ENCODE data around the gene FLOT2. TPM values are rescaled to one million over a fixed set of nuclear protein-coding genes. Genes with fewer than 3 reads are reported as not detected.
"Not testable (repeated sequence)": the region's sequence is repeated elsewhere in the genome, so short reads cannot be mapped to it uniquely, and the experiment has no call there.

FLOT2 gene
- total and polyA plus RNA-seq, 9 donors = 24.5 to 77.3 (median 75.3) TPM

DNA sequence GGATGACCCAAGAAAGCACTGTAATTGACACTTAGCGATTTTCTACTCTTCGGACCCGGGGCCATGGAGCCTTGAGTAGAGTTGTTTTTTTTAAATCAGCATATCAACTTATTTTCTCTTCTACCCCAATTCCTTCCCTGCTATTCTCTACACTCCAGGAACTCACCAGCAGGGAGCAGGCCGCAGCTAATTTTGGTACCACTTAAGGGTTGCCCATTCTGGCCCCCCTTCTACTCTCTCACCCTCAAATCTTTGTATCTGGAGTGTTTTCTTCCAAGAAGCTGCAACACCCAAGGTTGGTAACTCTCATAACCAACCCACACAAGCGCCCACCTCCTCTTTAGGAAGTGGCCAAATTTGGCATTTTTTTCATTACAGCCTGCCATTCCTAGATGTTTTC is 48.3 kb downstream of the FLOT2 start:
- no CpG with 5 or more reads among the region's 5 CpGs for WGBS (ENCODE audit: insufficient coverage)

DNA sequence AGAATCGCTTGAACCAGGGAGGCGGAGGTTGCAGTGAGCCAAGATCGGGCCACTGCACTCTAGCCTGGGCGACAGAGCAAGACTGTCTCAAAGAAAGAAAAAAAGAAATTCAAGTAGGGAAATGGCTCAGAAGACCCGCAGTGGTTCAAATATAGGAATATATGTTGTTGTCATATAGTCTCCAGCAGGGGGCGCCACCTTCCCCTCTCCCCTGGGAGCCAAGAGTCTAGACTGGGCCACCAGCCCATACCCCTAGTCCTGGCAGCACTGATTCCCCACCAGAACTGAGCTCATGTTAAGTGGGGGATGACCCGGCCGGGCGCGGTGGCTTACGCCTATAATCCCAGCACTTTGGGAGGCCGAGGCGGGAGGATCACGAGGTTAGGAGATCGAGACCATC is 48.9 kb downstream of the FLOT2 start:
- H3K4me1 ChIP-seq (ENCODE audit: control insufficient read depth, insufficient read depth, low read length); H3K4me3 ChIP-seq (ENCODE audit: low read length); H3K36me3 ChIP-seq (ENCODE audit: control insufficient read depth, insufficient read depth, low read length); DNase-seq; H3K9me3 ChIP-seq (replicated peaks; ENCODE audit: control insufficient read depth, low read depth, low read length); H3K27ac ChIP-seq (ENCODE audit: low read length); H3K27me3 ChIP-seq (ENCODE audit: control insufficient read depth, insufficient read depth, low read length): not testable (repeated sequence)
- WGBS (ENCODE audit: insufficient coverage) = 93% methylated on average over 4 of the region's 15 CpGs

More for the DNA sequence above, 48.3 kb downstream of the FLOT2 start:
- Histone ChIP-seq H3K36me3 (ENCODE audit: control insufficient read depth, insufficient read depth, low read length) (no peaks in the 10 kb centered on the region), H3K9me3 (replicated peaks; ENCODE audit: control insufficient read depth, low read depth, low read length) (no peaks in the 10 kb centered on the region), H3K4me1 (ENCODE audit: control insufficient read depth, insufficient read depth, low read length) (peaks cover 3% of the 10 kb centered on the region), H3K27me3 (ENCODE audit: control insufficient read depth, insufficient read depth, low read length) (no peaks in the 10 kb centered on the region), H3K27ac (ENCODE audit: low read length) (no peak overlapping the region), H3K4me3 (ENCODE audit: low read length) (no peak overlapping the region)
- no peak for DNase-seq

DNA sequence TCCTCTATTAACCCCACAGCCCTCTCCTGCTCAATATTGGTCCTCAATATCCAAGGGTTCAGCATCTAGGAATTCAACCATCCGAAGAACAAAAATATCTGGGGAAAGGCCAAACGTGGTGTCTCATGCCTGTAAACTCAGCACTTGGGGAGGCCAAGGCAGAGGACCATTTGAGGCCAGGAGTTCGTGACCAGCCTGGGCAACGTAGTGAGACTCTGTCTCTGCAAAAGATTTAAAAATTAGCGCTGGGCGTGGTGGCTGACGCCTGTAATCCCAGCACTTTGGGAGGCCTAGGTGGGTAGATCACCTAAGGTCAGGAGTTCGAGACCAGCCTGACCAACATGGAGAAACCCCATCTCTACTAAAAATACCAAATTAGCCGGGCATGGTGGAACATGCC is 50.8 kb downstream of the FLOT2 start:
- not testable (repeated sequence) for H3K4me3 ChIP-seq (ENCODE audit: low read length); H3K9me3 ChIP-seq (replicated peaks; ENCODE audit: control insufficient read depth, low read depth, low read length); H3K27me3 ChIP-seq (ENCODE audit: control insufficient read depth, insufficient read depth, low read length); DNase-seq; H3K27ac ChIP-seq (ENCODE audit: low read length); H3K36me3 ChIP-seq (ENCODE audit: control insufficient read depth, insufficient read depth, low read length); H3K4me1 ChIP-seq (ENCODE audit: control insufficient read depth, insufficient read depth, low read length)
- WGBS (ENCODE audit: insufficient coverage) = 82% methylated on average over 4 of the region's 9 CpGs

DNA sequence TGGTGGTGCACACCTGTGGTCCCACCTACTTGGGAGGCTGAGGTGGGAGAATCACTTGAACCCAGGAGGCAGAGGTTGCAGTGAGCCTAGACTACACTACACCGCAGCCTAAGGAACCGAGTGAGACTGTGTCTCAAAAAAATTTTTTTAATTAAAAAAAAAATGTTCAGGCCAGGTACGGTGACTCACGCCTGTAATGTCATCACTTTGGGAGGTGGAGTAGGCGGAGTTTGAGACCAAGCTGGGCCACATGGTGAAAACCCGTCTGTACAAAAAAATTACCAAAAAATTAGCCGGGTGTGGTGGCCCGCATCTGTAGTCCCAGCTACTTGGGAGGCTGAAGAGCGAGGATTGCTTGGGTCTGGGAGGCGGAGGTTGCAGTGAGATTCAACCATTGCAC is 51.3 kb downstream of the FLOT2 start:
- peaks cover 8% of the 10 kb centered on the region for H3K4me1 ChIP-seq (ENCODE audit: control insufficient read depth, insufficient read depth, low read length)
- no peaks in the 10 kb centered on the region for H3K36me3 ChIP-seq (ENCODE audit: control insufficient read depth, insufficient read depth, low read length)
- DNase-seq = no peak
- 88% methylated on average over 4 of the region's 10 CpGs for WGBS (ENCODE audit: insufficient coverage)
- no peaks in the 10 kb centered on the region for H3K27me3 ChIP-seq (ENCODE audit: control insufficient read depth, insufficient read depth, low read length)
- no peak overlapping the region for H3K27ac ChIP-seq (ENCODE audit: low read length)
- H3K9me3 ChIP-seq (replicated peaks; ENCODE audit: control insufficient read depth, low read depth, low read length) = no peaks in the 10 kb centered on the region
- no peak overlapping the region for H3K4me3 ChIP-seq (ENCODE audit: low read length)

DNA sequence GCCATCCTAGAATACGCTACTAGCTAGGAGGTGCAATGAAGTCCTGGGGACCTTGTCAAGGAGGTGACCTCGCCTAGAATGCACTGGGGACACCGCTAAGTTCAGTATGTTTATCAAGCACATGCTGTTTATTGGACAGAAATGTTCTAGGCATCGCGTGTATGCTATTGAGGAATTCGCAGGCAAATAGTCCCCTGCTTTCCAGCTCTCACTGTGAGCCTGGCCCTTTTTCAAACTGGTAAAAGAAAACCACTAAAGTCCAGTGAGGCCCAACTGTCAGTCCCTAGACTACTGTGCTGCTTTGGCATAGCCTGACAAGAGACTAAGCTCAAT is 53.8 kb downstream of the FLOT2 start:
- peaks cover 10% of the 10 kb centered on the region for H3K4me1 ChIP-seq (ENCODE audit: control insufficient read depth, insufficient read depth, low read length)
- H3K36me3 ChIP-seq (ENCODE audit: control insufficient read depth, insufficient read depth, low read length) = no peaks in the 10 kb centered on the region
- DNase-seq = no peak
- H3K4me3 ChIP-seq (ENCODE audit: low read length) = no peak overlapping the region
- H3K27ac ChIP-seq (ENCODE audit: low read length) = no peak overlapping the region
- no peaks in the 10 kb centered on the region for H3K9me3 ChIP-seq (replicated peaks; ENCODE audit: control insufficient read depth, low read depth, low read length)
- H3K27me3 ChIP-seq (ENCODE audit: control insufficient read depth, insufficient read depth, low read length) = no peaks in the 10 kb centered on the region
- 87% methylated on average over 6 of the region's 6 CpGs for WGBS (ENCODE audit: insufficient coverage)

DNA sequence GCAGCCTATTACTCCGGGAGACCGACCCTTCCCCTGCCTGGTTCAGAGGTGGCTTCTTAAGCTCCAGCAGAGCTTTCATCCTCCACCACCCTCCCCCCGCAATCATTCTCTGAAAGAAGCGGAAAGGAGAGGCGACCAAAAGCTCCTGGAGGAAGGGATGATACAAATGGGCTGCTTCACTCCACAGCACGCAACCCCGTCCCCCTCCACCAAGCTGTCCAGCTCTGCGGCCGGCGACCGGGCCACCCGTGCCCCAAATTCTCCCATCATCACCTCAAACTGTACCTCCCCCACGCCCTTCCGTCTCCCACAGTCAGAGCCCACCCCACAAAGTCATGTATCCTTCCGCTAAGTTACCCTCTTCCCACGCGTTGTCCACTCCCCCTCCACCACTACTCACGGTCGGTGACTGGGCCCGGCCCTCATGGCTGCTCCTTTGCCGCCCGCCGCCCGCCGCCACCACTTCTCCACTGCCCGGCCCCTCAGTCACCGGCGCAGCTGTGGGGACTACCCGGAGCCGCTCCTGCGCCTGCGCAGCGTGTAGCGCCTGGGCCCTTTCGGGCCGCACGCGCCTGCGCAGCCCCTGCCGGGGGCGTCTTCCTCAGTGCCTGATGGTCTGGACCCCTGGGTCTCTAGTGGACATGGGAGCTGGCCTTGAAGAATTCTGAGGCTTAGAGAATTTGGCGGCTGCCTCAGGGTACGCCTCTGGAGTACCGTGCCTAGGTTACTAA is 55.1 kb downstream of the FLOT2 start, which contains the start of gene FAM222B:
FAM222B (minus strand) TSS at position 509 of the 731 bp plus-strand sequence. CDS start 76,123 bp downstream, outside the sequence.
- H3K27ac ChIP-seq (ENCODE audit: low read length) = peak within 1 kb of the TSS; percentile 78
- peak; percentile 92 for DNase-seq

DNA sequence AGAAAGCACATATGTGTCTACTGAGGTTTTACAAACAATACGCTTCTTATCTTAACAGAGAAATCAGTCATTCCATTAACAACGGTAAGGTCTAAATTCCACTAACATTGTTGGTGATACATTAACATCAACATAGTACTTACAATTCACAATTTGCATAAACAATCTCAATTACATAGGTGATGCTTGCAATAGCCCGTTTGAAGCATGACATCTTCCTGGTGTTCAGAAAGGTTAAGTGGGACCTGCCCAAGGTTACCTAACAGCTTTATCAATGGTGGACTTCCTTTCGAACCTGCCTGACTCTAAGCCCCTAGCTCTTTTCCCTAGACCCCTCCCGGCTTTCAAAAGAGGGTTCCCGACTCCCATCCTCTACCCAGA is 55.6 kb downstream of the FLOT2 start:
- WGBS (ENCODE audit: insufficient coverage) = 0% methylated on average over 3 of the region's 6 CpGs
- Histone ChIP-seq H3K27ac (ENCODE audit: low read length) (peak overlapping the region; percentile 43), H3K27me3 (ENCODE audit: control insufficient read depth, insufficient read depth, low read length) (no peaks in the 10 kb centered on the region), H3K36me3 (ENCODE audit: control insufficient read depth, insufficient read depth, low read length) (no peaks in the 10 kb centered on the region), H3K4me1 (ENCODE audit: control insufficient read depth, insufficient read depth, low read length) (peaks cover 10% of the 10 kb centered on the region), H3K4me3 (ENCODE audit: low read length) (peak overlapping the region; percentile 76), H3K9me3 (replicated peaks; ENCODE audit: control insufficient read depth, low read depth, low read length) (no peaks in the 10 kb centered on the region)
- no peak for DNase-seq

More for the DNA sequence above, 55.1 kb downstream of the FLOT2 start, which contains the start of gene FAM222B:
- peak within 1 kb of the TSS; percentile 76 for H3K4me3 ChIP-seq (ENCODE audit: low read length)
- under 1% methylated on average over 28 of the region's 44 CpGs for WGBS (ENCODE audit: insufficient coverage)
- H3K27me3 ChIP-seq (ENCODE audit: control insufficient read depth, insufficient read depth, low read length) = no peaks in the 10 kb centered on the region
- H3K9me3 ChIP-seq (replicated peaks; ENCODE audit: control insufficient read depth, low read depth, low read length) = no peaks in the 10 kb centered on the region
- H3K36me3 ChIP-seq (ENCODE audit: control insufficient read depth, insufficient read depth, low read length) = no peaks in the 10 kb centered on the region
- H3K4me1 ChIP-seq (ENCODE audit: control insufficient read depth, insufficient read depth, low read length) = peaks cover 10% of the 10 kb centered on the region

DNA sequence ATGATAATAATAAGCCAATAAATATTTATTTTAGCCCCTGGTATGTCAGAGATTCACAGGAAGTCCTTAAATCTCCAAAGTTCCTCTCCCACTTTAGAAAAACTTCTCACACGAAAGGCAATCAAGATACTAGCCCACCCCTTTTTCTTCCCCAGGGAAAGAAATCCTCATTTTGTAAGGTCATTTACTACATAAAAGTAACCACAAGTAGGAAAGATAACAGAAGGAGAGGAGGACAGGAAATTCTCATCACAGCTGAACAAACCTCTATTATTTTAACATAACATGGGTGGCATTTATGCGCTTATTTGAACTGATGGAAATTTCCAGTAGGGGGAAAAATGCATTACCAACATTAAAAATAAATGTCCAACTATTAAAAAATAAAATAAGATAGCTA is 58.3 kb downstream of the FLOT2 start:
- Histone ChIP-seq H3K27me3 (ENCODE audit: control insufficient read depth, insufficient read depth, low read length) (no peaks in the 10 kb centered on the region), H3K4me3 (ENCODE audit: low read length) (no peak overlapping the region), H3K4me1 (ENCODE audit: control insufficient read depth, insufficient read depth, low read length) (peaks cover 10% of the 10 kb centered on the region), H3K27ac (ENCODE audit: low read length) (no peak overlapping the region), H3K36me3 (ENCODE audit: control insufficient read depth, insufficient read depth, low read length) (no peaks in the 10 kb centered on the region), H3K9me3 (replicated peaks; ENCODE audit: control insufficient read depth, low read depth, low read length) (no peaks in the 10 kb centered on the region)
- WGBS (ENCODE audit: insufficient coverage) = no CpG with 5 or more reads among the region's 2 CpGs
- no peak for DNase-seq

DNA sequence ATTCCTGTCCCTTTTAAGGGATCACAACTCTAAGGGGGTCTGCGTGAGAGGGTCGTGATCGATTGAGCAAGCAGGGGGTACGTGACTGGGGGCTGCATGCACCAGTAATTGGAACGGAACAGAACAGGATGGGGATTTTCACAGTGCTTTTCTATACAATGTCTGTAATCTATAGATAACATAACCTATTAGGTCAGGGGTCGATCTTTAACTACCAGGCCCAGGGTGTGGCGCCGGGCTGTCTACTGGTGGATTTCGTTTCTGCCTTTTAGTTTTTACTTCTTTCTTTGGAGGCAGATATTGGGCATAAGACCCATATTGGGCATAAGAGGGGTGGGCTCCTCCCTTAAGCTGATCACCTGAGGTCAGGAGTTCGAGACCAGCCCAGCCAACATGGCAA is 61.0 kb downstream of the FLOT2 start:
- H3K4me1 ChIP-seq (ENCODE audit: control insufficient read depth, insufficient read depth, low read length); DNase-seq; H3K9me3 ChIP-seq (replicated peaks; ENCODE audit: control insufficient read depth, low read depth, low read length); H3K4me3 ChIP-seq (ENCODE audit: low read length); H3K27me3 ChIP-seq (ENCODE audit: control insufficient read depth, insufficient read depth, low read length); H3K36me3 ChIP-seq (ENCODE audit: control insufficient read depth, insufficient read depth, low read length); H3K27ac ChIP-seq (ENCODE audit: low read length): not testable (repeated sequence)
- WGBS (ENCODE audit: insufficient coverage) = no CpG with 5 or more reads among the region's 10 CpGs

DNA sequence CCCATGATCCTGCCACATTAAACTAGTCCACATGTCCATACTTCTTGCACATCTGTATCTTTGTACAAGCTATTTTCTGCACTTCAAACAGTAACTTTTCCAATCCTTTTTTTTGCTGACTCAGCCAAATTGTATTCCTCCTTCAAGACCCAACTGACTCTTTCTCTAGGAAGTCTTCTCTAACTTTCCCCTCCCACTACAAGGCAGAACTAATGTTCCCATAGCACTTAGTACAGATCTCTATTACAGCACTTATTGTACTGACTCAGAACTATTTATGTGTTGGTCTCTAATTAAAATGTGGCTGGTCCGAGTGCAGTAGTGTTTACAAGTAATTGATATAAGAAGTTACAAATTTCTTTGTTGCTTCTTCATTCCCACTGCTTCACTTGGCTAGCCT is 63.1 kb downstream of the FLOT2 start:
- Histone ChIP-seq H3K27ac (ENCODE audit: low read length) (no peak overlapping the region), H3K4me1 (ENCODE audit: control insufficient read depth, insufficient read depth, low read length) (no peaks in the 10 kb centered on the region), H3K9me3 (replicated peaks; ENCODE audit: control insufficient read depth, low read depth, low read length) (no peaks in the 10 kb centered on the region), H3K27me3 (ENCODE audit: control insufficient read depth, insufficient read depth, low read length) (no peaks in the 10 kb centered on the region), H3K36me3 (ENCODE audit: control insufficient read depth, insufficient read depth, low read length) (no peaks in the 10 kb centered on the region), H3K4me3 (ENCODE audit: low read length) (no peak overlapping the region)
- no CpG with 5 or more reads among the region's 1 CpG for WGBS (ENCODE audit: insufficient coverage)
- no peak for DNase-seq

Data from muscle of leg (tissue), 11 donors.